ENCODE results near the gene SERPINI2. TPM values are rescaled to one million over a fixed set of nuclear protein-coding genes. Genes with fewer than 3 reads are reported as not detected.
A peak's percentile ranks its signal among the peaks of the same experiment; 100 is the strongest.

Gene SERPINI2, protein sequence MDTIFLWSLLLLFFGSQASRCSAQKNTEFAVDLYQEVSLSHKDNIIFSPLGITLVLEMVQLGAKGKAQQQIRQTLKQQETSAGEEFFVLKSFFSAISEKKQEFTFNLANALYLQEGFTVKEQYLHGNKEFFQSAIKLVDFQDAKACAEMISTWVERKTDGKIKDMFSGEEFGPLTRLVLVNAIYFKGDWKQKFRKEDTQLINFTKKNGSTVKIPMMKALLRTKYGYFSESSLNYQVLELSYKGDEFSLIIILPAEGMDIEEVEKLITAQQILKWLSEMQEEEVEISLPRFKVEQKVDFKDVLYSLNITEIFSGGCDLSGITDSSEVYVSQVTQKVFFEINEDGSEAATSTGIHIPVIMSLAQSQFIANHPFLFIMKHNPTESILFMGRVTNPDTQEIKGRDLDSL
- not detected in 2 replicates for total RNA-seq (2014; rRNA removed; shearing (Covaris generic))

DNA sequence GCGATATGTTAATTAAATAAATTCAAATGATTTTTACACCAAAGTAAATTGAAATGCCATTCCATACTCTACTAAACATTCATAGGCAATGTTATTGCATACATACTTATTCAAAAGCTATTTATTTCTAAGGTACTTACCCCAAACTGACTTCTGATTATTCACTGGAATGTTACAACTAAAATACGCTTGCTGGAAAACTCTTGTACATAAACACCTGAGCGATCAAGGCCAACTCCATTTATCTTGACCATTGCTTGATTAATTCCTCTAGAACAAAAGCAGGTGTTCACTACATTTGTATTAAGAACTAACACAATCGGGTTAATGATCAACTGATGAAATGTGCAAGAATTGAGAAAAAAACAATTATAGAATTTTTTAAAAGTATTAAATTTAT, at the start of gene SERPINI2:
SERPINI2 (minus strand) TSS at position 180 of the 400 bp plus-strand sequence. CDS start 2,208 bp downstream, outside the sequence.
- no peak for DNase-seq (ENCODE audit: low spot score)

DNA sequence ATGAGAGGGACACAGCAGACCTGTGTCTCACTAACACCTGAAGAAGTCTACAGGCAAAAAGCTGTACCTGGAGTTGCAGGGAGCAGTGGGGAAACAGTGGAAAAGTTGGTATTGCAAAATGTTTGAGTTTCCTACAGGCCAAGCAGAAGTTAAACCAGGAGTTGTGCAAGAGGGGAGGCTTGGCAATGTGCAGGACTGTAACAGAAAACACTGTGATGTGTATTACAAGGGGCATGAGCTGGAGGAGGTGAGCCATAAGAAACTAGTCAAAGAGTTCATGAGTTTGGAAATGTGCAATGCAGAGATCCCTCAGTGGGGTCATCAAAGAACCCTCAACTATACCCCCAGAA, 47.1 kb upstream of the SERPINI2 start:
- no peak for DNase-seq (ENCODE audit: low spot score)

DNA sequence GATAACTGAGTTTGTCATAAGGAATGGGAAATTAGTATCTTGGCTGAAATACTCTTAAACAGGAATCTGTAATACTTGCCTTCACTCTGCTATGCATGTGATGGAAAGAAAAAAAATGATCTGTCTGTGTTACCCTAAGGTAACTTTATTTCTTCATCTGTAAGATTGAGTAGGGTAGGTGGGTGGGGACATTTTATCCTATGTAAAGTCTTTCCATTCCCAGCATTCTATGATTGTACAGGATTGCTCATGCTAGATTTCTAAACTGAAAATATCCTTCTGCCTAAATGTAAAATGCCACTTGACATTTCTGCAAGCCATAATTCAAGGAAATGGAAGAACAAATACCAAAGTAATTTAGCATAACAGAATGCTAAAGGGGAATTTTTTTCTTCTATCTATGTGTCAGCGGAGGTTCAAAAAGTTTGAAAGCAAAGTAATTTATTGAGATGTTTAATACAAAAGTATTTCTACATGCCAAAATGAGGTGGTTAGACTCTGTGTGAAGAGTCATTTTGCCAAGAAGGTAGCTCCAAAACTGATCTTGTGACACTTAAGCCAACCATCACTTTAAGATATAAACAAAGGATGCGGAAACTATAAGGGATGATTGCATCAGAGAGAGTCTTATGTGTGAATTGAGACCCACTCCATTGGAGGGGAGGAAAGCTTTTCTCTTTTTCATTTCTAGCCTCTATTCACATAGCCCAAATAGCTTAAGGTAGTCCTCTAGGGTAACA, 46.6 kb upstream of the SERPINI2 start:
- DNase-seq (ENCODE audit: low spot score), result no peak

DNA sequence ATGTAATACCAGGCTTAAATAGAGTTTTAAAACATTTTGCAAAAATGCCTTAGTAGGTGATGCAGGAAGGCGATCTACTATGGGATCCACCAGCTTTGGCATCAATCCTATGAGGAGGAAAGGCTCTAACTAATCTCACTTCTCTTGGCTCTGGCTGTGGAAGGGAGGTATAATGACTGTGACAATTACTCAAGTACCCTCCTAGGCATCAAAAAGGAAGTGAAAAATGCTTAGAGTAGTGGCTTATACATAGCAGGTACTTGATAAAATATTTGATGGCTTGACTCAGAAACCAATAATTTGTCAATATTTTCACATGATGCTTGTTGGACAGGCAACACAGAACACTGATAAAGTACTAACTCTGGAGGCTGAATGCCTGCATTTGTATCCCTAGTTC, 34.1 kb upstream of the SERPINI2 start:
- DNase-seq (ENCODE audit: low spot score), result no peak

DNA sequence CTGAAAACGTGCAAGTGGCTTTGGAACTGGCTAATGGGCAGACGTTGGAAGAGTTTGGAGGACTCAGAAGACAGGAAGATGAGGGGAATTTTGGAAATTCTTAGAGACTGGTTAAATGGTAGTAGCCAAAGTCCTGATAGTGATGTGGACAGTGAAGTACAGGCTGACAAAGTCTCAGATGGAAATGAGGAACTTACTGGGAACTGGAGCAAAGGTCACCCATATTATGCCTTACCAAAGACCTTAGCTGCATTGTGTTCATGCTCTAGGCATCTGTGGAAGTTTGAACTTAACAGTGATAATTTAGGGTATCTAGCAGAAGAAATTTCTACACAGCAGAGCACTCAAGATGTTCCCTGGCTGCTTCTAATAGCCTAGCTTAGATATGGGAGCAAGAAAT, 28.6 kb upstream of the SERPINI2 start:
- DNase-seq (ENCODE audit: low spot score), result no peak

DNA sequence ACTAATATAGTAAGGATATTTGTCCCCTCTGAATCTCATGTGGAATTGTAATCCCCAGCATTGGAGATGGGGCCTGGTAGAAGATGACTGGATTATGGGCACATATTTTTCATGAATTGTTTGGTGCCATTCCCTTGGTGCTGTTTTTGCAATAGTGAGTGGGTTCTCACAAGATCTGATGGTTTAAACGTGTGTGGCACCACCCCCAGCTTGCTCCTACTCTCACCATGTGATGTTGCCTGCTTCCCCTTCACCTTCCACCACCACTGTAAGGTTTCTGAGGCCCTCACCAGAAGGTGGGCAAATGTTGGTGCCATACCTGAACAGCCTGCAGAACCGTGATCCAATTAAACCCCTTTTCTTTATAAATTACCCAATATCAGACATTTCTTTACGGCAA, 28.1 kb upstream of the SERPINI2 start:
- no peak for DNase-seq (ENCODE audit: low spot score)

DNA sequence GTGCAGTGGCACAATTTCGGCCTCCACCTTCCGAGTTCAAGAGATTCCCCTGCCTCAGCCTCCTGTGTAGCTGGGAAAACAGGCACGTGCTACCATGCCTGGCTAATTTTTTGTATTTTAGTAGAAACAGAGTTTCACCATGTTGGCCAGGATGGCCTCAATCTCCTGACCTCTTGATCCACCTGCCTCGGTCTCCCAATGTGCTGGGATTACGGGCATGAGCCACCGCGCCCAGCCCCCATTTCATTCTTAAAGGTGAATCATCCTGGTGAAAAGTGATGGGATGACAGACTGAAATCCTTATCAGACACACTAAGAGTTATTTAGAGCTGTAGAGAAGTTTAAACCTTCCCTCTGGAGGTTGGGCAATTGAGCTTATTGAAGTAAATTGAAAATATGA, 24.1 kb upstream of the SERPINI2 start:
- no peak for DNase-seq (ENCODE audit: low spot score)

DNA sequence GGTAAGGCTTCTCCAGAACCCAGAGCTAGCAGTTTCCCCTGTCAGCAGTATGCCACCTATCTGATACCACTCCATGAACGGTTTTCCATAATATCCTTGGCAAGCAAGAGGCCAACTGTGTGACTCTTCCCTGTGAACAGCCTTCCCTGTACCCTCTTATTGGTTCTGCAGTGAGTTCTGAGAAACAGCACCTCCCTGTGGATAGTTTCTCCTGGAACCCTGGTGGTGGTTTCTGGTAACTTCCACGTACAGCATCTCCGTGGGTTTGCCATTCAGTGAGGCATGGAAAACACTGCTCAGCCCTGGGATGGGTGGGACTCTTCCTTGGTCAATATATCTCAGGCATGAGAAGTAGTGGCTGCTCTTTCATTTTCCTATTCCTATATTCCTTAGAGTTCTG, 19.4 kb upstream of the SERPINI2 start:
- peak; percentile 58 for DNase-seq (ENCODE audit: low spot score)

DNA sequence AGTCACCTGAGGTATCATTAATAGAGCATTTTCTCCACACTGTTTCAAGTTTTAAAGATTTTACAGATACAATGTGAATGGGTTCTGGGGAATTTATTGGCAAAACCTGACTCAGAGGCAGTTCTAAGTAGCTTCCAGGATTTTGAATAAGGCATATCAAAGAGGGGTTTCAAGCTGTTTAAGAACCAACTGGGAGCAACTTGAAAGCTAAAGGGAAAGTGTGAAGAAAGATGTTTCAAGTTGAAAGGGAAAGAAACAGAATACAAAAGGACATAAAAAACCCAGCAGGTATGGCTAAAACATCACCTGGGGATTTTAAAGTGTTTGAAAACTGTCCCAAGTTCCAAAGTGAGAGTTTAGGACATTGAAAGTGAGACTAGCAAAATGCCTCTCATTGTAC, 17.8 kb upstream of the SERPINI2 start:
- DNase-seq (ENCODE audit: low spot score), result no peak

DNA sequence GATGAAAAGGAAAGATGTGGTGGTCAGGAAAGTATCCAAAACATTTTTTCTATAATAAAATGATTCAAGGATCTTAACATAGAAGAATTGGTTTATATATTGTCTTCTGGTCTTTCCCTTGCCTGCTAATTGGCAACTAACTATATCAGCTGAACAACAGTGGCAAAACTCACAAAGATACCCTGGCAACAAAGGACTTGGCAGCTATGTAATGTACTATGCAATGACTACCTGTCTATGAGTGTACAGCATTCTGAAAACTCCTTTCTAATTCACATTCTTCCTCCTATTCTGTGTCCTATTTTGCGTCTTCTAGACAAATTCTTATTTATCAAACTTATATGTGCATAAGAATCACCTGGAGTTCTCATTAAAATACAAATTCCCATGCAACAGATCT, 15.7 kb upstream of the SERPINI2 start:
- DNase-seq (ENCODE audit: low spot score), result no peak

DNA sequence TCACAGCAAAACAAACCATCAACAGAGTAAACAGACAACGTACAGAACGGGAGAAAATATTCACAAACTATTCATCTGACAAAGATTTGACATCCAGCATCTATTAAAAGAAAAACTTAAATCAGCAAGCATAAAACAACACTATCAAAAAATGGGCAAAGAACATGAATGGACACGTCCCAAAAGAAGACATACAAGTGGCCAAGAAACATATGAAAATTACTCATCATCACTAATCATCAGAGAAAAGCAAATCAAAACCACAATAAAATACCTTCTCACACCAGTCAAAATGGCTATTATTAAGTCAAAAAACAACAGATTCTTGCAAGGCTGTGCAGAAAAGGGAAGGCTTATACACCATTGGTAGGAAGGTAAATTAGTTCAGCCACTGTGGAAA, 13.7 kb upstream of the SERPINI2 start:
- no peak for DNase-seq (ENCODE audit: low spot score)

DNA sequence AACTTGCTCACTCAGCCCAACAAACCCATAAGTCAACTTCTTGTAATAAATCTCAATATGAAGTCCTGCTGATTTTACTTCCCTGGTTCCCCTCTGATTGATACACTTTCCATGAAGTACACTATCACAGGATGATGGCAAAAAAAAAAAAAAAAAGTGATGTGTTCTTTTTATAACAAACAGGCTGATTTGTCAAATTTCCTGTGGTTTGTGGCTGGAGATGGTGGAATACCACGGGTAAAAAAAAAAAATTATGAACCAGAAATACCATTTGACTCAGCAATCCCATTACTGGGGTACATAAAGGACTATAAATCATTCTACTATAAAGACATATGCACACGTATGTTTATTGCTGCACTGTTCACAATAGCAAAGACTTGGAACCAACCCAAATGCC, 10.7 kb upstream of the SERPINI2 start:
- no peak for DNase-seq (ENCODE audit: low spot score)

DNA sequence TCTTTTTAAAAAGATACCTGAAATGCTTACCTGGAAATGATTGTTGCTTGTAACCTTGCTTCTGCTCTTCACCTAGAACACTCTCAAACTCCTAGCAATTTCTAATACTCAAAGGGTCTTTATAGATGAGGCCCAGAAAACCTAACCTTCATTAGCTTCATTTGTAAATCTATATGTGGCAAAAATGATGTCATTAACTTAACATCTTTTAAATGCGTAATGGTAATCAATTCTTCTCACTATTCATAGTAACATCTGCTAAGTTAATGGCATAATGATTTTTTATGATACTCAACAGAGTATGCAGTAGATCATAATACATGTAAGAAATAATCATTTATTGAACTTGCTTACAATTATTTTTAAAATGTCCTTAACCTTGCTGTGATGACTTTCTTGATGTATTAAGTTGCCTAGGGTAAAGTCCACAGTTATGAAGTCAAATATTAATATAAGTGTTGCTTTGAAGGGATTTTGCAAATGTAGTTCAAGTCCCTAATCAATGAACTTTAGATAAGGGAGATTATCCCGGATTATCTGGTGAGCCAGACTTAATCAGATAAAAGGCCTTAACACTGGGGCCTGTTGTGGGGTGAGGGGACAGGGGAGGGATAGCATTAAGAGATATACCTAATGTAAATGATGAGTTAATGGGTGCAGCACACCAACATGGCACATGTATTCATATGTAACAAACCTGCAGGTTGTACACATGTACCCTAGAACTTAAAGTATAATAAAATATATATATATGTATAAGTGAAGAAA, 10.1 kb upstream of the SERPINI2 start:
- no peak for DNase-seq (ENCODE audit: low spot score)

DNA sequence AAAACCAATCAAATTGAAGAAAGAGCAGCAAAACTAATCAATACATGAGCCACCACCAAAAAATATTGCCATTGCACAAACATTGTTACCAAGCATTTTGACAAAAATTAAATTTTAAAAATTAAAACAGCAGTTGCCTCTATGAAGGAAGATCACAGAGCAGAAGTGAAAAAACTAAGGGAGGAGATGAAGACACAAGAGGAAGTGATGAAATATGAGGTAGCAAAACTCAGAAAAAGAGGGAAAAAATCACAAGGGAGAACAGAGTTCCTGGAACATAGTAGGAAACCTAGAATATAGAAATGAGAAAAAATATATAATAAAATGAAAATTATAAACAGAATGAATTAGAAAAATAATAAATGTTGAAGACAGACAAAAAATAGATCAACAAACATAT, 7.3 kb upstream of the SERPINI2 start:
- no peak for DNase-seq (ENCODE audit: low spot score)

DNA sequence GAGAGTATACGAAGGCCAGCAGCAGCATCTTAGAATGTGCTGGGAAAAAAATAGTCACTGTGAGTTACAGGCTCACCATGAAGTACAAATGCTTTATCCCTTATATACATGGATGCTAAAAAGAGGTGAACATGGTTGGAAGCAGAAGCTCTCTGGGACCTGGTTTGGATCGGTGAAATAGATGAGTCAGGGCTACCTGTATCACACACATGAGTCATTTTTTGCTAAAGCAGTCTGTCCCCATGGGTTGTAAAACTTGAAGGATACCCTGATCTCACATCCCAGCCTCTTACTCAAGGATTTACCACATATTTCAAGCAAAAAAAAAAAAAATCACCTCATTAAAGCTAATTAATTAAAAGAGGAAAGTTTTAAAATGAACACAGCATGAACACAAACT, 6.9 kb upstream of the SERPINI2 start:
- DNase-seq (ENCODE audit: low spot score), result no peak

DNA sequence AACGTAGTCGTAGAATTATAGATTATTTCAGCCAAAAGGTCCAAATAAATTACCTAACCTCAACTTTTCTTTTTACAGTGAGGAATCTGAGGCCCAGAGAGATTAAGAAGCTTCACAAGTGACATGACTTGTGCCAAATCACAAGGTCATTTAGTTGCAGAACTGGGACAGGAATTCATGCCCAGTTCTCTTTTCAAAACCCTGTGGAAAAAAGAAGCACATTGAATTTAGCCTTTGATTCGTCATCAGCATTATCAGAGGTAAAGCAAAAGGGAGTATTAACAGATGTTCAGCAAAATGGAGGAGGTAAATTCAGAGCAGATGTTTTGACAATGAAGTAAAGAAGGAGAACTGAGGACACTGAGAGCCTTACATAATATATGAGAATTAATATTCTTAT, 4.5 kb downstream of the SERPINI2 start:
- DNase-seq (ENCODE audit: low spot score), result no peak

DNA sequence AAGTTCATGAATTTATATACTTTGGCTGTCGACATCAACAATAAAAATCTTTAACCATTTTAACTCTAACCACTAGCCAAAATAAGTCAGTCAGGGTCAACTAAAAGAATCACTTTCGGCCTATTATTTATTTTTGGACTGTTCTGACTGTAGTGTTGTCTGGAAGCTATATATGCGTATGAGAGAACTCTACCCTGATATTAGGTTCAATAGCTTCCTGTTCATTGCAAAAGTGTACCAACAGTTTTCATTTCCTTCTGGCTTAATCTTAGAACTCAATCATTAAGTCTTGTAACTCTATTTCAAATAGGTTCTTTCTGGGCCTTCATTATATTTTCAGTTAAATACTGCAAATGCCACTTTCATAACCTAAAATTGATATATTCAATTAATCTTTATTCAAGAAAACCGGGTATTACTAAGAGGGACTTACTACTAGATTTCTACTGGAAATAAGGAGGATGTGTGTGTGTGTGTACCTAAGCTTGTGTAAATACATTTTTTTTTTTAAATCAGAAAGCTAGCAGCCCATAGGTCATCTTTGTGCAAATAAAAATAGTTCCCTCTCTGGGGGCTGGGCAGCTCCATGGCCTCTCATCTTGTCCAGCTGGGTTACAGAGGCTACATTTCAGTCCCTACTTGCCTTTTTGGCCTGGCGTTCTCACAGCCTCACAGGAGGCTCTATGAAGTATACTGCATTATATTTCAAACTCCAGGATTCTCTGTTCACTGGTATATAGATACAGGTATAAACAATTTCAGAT, 5.8 kb downstream of the SERPINI2 start:
- peak; percentile 36 for DNase-seq (ENCODE audit: low spot score)

DNA sequence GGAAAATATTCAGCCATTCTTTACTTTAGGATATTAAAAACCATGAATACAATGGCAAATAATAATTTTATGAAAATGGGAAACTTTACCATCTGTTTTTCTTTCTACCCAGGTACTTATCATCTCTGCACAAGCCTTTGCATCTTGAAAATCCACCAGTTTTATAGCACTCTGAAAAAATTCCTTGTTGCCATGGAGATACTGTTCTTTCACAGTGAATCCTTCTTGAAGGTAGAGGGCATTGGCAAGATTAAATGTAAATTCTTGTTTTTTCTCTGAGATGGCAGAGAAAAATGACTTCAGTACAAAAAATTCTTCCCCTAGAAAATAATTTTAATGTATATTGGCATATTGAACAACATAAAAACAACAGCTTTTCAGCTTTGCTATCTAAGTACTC, 6.9 kb downstream of the SERPINI2 start:
- DNase-seq (ENCODE audit: low spot score), result no peak

DNA sequence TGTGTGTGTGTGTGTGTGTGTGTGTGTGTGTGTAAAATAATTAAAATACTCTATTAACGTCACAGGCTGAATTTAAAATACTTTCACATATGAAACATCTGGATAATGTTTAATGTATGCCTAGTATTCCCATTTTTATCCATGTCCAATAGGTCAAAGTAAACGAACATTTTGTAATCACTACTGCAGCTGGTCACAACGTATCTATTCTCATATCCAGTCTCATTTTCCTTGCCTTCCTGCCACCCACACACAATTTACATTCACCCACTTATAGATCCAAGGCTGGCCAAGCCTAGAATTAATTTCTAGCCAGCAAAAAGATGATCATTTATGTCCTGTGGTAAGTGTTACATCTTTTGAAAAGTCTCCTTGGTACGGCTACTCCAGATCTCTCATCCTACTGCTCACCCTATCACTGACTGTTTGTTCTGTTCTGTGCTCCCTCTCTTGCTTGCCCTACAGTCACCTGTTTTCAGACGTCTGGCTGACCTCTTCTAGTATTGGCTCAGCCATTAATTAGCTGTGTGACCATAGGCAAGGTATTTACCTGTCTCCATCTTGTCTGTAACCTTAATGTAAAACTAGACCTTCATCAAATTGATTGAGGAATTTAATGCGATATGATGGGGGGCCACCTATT, 17.6 kb downstream of the SERPINI2 start:
- DNase-seq (ENCODE audit: low spot score), result no peak

DNA sequence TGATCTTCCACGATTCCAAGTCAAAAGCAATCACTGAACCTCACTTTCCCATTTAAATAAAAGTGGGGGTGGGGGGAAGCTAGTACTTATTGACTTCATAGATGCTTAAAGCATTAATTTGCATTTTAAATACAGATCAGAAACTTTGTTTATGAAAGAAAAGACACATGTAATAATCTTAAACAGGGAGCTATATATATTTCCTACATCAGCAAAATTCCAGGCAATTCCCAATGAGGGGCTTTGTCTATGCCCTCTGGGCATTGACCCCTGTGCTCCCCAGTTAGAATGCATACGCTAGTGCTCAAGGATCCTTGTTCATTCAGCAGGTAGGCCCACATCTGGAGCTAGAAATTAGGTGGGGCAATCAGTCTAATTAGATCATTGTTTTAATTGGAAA, 20.0 kb downstream of the SERPINI2 start:
- no peak for DNase-seq (ENCODE audit: low spot score)

DNA sequence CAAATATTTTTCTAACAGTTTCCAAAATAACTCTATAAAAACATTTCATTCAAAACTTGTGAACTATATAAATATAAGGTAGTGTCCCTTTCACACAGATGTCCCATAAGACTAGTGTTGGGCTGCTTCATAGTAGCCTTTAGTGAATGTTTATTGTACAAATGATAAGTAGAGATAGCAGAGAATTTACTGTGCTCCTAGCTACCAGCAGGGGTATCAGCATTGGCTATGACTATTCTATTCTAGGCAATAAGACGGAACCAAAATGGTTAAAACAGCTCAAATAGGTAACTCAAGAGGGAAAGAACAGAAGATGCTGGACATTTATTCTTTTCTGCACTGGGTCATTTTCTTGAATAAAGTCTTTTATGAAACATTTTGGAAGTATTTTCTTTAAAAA, 22.6 kb downstream of the SERPINI2 start:
- DNase-seq (ENCODE audit: low spot score), result no peak
